Stimulated activated CD4-positive, alpha-beta T cell treated with anti-CD3 and anti-CD28 coated beads, Interleukin-2, amount 100 ng/mL, for 4 hours (primary cell): Measurements from ENCODE around the gene CDKN1A.
"Not testable (repeated sequence)": the region's sequence is repeated elsewhere in the genome, so short reads cannot be mapped to it uniquely, and the experiment has no call there.

ENCODE experiments used
- DNase-seq: peaks from one replicate; pipeline ENCODE4 v3.0.0-alpha.2; 2020; ENCODE audit warnings: low read depth

Gene CDKN1A

GRCh38 chr6:36721369-36722140 lies 43.0 kb downstream of the CDKN1A start:
- no peak for DNase-seq

DNA sequence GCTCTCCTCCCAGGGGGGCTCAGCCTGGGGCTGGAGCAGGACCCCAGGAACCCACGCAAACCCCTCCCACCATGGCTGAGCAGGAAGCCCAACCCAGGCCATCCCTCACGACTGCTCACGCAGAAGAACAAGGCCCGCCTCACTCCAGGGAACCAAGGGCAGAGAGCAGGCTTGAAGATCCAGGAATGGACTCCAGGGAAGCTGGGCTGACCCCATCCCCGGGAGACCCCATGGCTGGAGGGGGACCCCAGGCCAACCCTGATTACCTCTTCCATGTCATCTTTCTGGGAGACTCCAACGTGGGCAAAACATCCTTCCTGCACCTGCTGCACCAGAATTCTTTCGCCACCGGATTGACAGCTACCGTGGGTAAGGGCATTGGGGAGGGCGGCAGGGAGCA lies 43.9 kb downstream of the CDKN1A start:
- no peak for DNase-seq

DNA sequence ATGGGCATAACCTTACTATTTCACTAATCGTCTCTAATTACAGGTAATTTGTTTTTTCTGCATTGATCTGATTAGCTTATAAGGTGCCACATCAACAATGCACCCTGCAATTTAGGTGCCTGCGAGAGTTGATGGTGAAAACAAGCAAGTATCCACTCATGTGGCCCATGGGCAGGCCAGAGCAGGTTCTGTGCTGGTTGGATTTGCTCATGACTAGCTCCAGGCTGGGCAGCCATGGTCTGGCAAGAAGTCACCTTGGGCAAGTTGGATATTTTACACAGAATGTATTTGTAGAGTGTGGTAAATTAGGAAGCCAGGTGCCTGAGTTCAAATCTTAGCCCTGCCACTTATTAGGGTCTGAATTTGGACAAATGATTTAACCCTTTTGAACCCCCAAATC lies 44.4 kb downstream of the CDKN1A start:
- DNase-seq, result no peak

GRCh38 chr6:36723992-36724391 lies 45.5 kb downstream of the CDKN1A start:
- not testable (repeated sequence) for DNase-seq

DNA sequence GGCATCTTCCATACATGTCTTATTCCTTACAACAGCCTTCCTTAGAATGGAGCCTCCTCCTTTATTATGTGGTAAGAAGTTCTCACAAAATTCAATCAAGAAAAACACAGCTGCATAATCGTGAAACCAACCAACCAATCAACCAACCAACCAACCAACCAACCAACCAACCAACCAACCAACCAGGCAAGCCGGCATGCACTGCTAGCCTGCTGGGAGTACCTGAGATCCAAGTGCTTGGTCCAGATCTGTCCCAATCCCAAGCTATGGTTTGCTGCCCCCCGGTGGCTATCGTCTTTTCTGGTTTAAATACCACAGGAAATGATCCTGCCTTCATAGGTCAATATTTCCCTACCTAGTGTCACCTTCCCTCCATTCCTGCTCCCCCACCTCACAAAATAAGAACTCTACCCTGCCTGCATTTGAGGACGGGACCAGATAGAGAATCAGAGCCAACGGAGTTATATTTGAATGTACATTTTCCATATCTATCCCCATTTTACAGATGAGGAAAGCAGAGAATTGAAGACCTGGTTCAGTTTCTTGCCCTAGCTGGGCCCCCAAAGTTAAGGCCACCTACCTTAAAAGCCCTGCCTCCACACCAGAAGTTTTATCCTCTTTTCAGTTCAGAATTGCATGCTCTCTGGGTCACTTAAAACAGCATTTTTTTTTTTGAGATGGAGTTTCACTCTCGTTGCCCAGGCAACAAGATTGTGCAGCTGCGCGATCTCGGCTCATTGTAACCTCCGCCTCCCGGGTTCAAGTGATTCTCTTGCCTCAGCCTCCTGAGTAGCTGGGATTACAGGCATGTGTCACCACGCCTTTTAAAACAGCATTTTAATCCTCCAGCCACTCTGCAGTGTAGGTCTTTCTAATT lies 46.2 kb downstream of the CDKN1A start:
- no peak for DNase-seq

DNA sequence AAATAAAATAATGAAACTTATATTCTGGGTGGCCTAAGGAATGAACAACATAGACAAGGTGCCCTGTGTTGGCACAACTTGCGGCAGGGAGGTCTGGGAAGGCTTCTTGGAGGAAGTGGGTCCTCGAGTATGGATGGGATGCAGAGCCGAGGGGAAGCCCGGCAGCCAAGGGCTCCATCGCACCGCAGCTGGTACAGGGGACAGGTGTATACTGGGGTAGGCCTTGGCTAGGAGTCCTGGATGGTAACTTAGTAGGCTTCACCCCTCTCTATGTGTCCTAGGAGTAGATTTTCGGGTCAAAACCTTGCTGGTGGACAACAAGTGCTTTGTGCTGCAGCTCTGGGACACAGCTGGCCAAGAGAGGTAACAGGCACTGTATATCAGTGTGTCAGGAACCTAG lies 47.1 kb downstream of the CDKN1A start:
- no peak for DNase-seq

DNA sequence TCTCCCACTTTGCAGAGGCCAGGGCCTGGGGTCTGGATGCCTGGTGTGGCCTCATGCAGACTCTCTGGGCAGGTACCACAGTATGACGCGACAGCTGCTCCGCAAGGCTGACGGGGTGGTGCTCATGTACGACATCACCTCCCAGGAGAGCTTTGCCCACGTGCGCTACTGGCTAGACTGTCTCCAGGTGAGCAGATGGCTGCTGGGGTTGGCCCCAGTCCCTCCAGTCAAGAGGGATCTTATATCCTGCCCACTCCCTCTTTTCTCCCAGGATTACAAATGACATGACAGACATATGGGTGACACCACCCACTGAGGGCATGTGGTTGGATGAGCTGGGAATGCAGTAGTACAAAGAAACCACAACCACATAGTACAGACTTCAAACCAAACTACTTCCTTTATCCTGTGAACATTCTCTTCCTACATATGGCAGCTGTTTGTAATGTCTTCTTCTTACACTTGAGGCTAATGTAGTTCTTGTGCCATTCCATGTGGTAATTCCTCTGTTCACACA lies 49.0 kb downstream of the CDKN1A start:
- DNase-seq, result no peak

- no peak for DNase-seq
These were observed 50.0 kb downstream of the CDKN1A start for GRCh38 chr6:36728289-36729160.

DNA sequence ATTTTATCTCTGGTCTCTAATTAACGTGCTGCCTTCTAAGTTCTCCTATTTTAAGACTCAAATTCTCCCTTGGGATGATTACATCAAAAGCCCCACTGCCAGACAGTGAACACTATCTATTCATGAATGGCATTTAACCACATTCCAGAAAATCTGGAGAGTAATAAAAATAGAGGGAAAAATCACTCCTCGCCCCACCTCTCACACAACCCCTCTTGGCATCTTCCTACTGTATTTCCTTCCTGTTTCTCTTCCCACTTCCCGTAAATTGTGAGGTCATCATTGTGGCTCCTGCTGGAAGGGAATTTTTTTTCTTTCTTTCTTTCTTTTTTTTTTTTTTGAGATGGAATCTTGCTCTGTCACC lies 50.6 kb downstream of the CDKN1A start:
- DNase-seq, result no peak

- DNase-seq, result no peak
These were observed 52.2 kb downstream of the CDKN1A start for GRCh38 chr6:36730424-36731380.

- no peak for DNase-seq
These were observed 53.3 kb downstream of the CDKN1A start for GRCh38 chr6:36731622-36732310.

GRCh38 chr6:36733300-36733699 lies 54.8 kb downstream of the CDKN1A start:
- DNase-seq, result no peak

DNA sequence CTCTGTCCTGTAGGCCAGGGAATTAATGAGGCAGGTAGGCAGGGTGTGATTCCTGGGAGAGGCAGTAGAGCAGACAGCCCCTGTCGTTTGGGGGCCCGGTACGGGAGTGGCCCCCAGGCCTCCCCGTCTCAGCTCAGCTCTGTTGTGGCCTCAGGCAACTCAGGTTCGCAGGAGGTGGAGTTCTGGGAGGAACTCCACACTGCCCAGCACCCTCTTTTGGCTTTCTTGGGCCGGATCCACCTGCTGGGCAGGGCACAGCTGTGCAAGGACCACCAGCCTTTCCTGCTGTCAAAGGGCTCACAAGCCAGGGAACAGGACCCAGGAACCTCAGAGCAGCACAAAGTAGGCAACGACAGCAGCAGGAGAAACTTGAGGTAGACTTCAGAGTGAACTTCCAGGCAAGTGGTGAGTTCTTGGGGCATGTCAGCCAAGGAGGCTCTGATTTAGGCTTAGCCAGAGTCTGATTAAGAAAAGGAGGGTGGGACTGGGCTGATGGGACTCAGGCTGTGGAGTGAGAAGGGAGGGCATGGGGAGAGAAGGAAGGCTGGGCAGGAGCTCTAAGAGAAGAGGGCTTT lies 56.1 kb downstream of the CDKN1A start:
- DNase-seq, result no peak

DNA sequence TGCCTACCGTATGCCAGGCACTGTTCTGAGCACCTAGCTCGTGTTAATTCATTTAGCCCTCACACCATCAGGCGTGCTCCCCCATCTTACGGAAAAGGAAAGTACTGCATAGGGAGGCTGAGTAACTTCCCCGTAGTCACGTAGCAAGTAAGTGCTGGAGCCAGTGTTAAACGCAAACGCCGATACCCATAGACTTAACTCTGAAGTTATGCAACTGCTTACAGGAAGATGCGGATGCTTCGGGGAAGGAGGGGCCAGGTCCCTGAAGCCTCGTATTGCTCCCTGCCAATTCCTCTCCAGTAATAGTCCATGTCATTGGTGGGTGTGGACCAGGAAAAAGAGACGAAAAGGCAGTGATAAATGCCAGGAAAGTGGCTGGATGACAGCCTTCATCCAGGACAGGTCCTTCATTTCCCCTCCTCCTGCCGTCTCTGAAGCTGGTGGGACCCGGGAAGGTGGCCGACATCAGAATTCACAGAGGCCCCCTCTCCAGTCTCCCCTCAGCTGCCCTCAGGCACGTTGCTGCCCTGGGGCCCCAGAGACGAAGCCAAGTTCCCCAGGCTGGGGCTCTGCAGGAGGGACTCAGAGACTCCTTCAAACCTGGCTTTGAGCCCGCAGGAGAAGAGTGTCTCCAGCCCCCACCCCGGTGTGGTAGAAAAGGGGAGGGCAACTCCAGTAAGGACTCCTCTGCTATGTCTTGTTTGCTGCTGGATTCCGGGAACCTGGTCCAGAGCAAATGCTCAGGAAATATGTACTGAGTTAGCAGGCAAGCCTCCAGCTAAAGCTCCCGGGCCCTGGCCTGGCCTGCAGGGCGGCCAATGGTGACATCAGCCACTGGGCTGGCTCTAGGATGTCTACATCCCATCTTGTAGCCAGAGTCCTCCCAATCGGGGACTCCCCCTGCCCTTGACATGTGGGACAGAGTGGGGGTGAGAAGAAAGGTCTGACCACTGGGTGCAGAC lies 56.9 kb downstream of the CDKN1A start:
- DNase-seq, result no peak
